ENCODE data around the gene AGFG1.
A peak's percentile ranks its signal among the peaks of the same experiment; 100 is the strongest.

AGFG1 gene

GRCh38 chr2:227471924-227472264 lies at the start of gene AGFG1:
TSS of gene AGFG1 (plus strand) at chr2:227472156. CDS start at chr2:227472422, 266 bp downstream.
- peak; percentile 80 for FAIRE-seq
- peak; percentile 75 for DNase-seq (ENCODE audit: extremely low spot score, insufficient read length, low read depth)

GRCh38 chr2:227423656-227424499 lies 48.1 kb upstream of the AGFG1 start:
- no peak for DNase-seq (ENCODE audit: extremely low spot score, insufficient read length, low read depth)
- no peak for FAIRE-seq

- no peak for DNase-seq (ENCODE audit: extremely low spot score, insufficient read length, low read depth)
- no peak for FAIRE-seq
These were observed 43.1 kb upstream of the AGFG1 start for GRCh38 chr2:227428731-227429285.

GRCh38 chr2:227430639-227431038 lies 41.3 kb upstream of the AGFG1 start:
- DNase-seq (ENCODE audit: extremely low spot score, insufficient read length, low read depth) (no peak), FAIRE-seq (no peak)

- DNase-seq (ENCODE audit: extremely low spot score, insufficient read length, low read depth) (no peak), FAIRE-seq (no peak)
These were observed 38.8 kb upstream of the AGFG1 start for GRCh38 chr2:227433171-227433570.

GRCh38 chr2:227436436-227437174 lies 35.4 kb upstream of the AGFG1 start:
- no peak for DNase-seq (ENCODE audit: extremely low spot score, insufficient read length, low read depth)
- no peak for FAIRE-seq

GRCh38 chr2:227439214-227439613 lies 32.7 kb upstream of the AGFG1 start:
- DNase-seq (ENCODE audit: extremely low spot score, insufficient read length, low read depth): no peak
- no peak for FAIRE-seq

GRCh38 chr2:227442639-227443038 lies 29.3 kb upstream of the AGFG1 start:
- no peak for FAIRE-seq
- DNase-seq (ENCODE audit: extremely low spot score, insufficient read length, low read depth): no peak

GRCh38 chr2:227443889-227444568 lies 27.9 kb upstream of the AGFG1 start:
- FAIRE-seq: no peak
- DNase-seq (ENCODE audit: extremely low spot score, insufficient read length, low read depth): no peak

GRCh38 chr2:227447606-227448005 lies 24.4 kb upstream of the AGFG1 start:
- no peak for FAIRE-seq
- DNase-seq (ENCODE audit: extremely low spot score, insufficient read length, low read depth): no peak

GRCh38 chr2:227450311-227450841 lies 21.6 kb upstream of the AGFG1 start:
- DNase-seq (ENCODE audit: extremely low spot score, insufficient read length, low read depth): no peak

GRCh38 chr2:227450926-227451654 lies 20.9 kb upstream of the AGFG1 start:
- FAIRE-seq: no peak

More at GRCh38 chr2:227450311-227450841, 21.6 kb upstream of the AGFG1 start:
- no peak for FAIRE-seq

GRCh38 chr2:227451655-227451992 lies 20.3 kb upstream of the AGFG1 start:
- FAIRE-seq (no peak), DNase-seq (ENCODE audit: extremely low spot score, insufficient read length, low read depth) (no peak)

More at GRCh38 chr2:227450926-227451654, 20.9 kb upstream of the AGFG1 start:
- DNase-seq (ENCODE audit: extremely low spot score, insufficient read length, low read depth): no peak

GRCh38 chr2:227453810-227454209 lies 18.1 kb upstream of the AGFG1 start:
- DNase-seq (ENCODE audit: extremely low spot score, insufficient read length, low read depth) (no peak), FAIRE-seq (no peak)

GRCh38 chr2:227454323-227454860 lies 17.6 kb upstream of the AGFG1 start:
- FAIRE-seq: no peak

GRCh38 chr2:227455200-227455599 lies 16.8 kb upstream of the AGFG1 start:
- FAIRE-seq: peak; percentile 49
- no peak for DNase-seq (ENCODE audit: extremely low spot score, insufficient read length, low read depth)

More at GRCh38 chr2:227454323-227454860, 17.6 kb upstream of the AGFG1 start:
- no peak for DNase-seq (ENCODE audit: extremely low spot score, insufficient read length, low read depth)

GRCh38 chr2:227456102-227456501 lies 15.9 kb upstream of the AGFG1 start:
- no peak for DNase-seq (ENCODE audit: extremely low spot score, insufficient read length, low read depth)
- FAIRE-seq: no peak

- no peak for DNase-seq (ENCODE audit: extremely low spot score, insufficient read length, low read depth)
- no peak for FAIRE-seq
These were observed 15.2 kb upstream of the AGFG1 start for GRCh38 chr2:227456772-227457171.

- FAIRE-seq: peak; percentile 84
- peak; percentile 46 for DNase-seq (ENCODE audit: extremely low spot score, insufficient read length, low read depth)
These were observed 11.9 kb upstream of the AGFG1 start for GRCh38 chr2:227460070-227460485.
